Astrocyte of the hippocampus (primary cell): ENCODE measurements around the gene GCAT.
A peak's percentile ranks its signal among the peaks of the same experiment; 100 is the strongest.

Experiments
- DNase-seq: peaks from one replicate; pipeline ENCODE4 v3.0.0; 2011; ENCODE audit warnings: low read depth, low spot score

Gene GCAT

GRCh38 chr22:37842015-37842793 is 34.5 kb downstream of the GCAT start:
- DNase-seq = no peak

- no peak for DNase-seq
Observed at GRCh38 chr22:37843741-37844089, 36.0 kb downstream of the GCAT start.

- no peak for DNase-seq
Observed at GRCh38 chr22:37844904-37845329, 37.2 kb downstream of the GCAT start.

GRCh38 chr22:37846433-37846832 is 38.7 kb downstream of the GCAT start:
- DNase-seq = no peak

GRCh38 chr22:37848587-37849088 is 40.9 kb downstream of the GCAT start:
- DNase-seq = peak; percentile 37

GRCh38 chr22:37849089-37849751 is 41.5 kb downstream of the GCAT start, which contains the start of gene EIF3L:
TSS of gene EIF3L (plus strand) at chr22:37849419. CDS start at chr22:37849450, 31 bp downstream.
- peak; percentile 95 for DNase-seq

- DNase-seq = no peak
Observed at GRCh38 chr22:37850801-37851200, 43.1 kb downstream of the GCAT start.

- no peak for DNase-seq
Observed at GRCh38 chr22:37852418-37852817, 44.7 kb downstream of the GCAT start.

GRCh38 chr22:37854946-37855345 is 47.2 kb downstream of the GCAT start:
- DNase-seq = no peak

- no peak for DNase-seq
Observed at GRCh38 chr22:37855462-37855861, 47.7 kb downstream of the GCAT start.

- no peak for DNase-seq
Observed at GRCh38 chr22:37860796-37861421, 53.2 kb downstream of the GCAT start.

GRCh38 chr22:37862570-37863325 is 55.0 kb downstream of the GCAT start:
- DNase-seq = peak; percentile 16

GRCh38 chr22:37865510-37865909 is 57.8 kb downstream of the GCAT start:
- no peak for DNase-seq
